ENCODE measurements around the gene RAB3GAP2.
A peak's percentile ranks its signal among the peaks of the same experiment; 100 is the strongest.

Gene RAB3GAP2

DNA sequence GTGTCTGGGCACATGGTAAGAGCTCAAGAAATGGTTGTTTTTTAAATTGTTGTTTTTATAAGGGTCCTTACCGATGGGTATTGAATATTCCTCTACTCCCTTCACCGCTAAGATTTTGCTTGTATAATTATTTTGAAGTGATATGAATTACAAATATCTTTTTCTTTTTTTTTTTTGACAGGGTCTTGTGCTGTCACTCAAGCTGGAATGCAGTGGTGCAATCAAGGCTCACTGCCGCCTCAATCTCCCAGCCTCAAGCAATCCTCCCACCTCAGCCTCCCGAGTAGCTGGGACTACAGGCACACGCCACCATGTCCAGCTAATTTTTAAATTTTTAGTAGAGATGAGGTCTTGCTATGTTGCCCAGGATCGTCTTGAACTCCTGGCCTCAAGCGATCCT, 27.1 kb upstream of the RAB3GAP2 start:
- Mint-ChIP-seq H3K4me1 (no peaks in the 10 kb centered on the region), H3K27ac (no peak overlapping the region), H3K4me3 (no peak overlapping the region), H3K27me3 (peaks cover 22 to 23% of the 10 kb centered on the region in 2 donors), H3K9me3 (no peaks in the 10 kb centered on the region), H3K36me3 (no peaks in the 10 kb centered on the region)
- DNase-seq (no peak), ATAC-seq (replicated peaks) (no peak)

DNA sequence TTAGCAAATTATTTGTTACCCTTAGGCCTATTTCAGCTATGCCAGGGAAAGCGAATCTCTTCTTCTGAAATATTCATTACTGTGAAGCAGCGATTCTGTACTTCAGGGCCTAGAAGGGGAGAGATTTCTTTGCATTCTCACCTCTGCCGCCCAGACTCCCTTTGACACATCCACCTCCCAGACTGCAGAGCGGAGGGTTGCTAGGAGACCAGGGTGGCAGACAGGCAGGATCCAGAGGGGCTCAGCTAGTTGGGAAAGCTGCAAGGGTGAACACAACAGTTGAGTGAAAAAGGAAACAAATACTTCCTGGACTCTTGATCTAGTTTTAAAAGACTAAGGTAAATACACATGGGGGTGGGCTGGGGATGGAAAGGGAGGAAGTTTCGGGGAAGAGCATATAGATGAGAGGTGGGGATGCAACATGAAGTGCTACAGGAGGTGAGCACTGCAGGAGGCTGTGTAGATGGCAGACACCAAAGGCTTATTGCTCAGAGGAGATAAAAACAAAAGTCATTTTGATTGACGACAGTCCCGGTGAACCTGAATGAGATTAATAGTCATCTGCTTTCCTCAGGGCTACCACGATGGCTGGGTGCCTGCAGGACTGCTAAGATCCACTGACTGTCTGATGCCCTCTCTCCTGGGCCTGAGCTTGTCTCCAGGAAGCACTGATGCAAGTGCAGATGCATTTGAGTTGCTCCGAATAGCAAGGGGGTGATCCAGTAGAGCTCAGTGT, 26.4 kb upstream of the RAB3GAP2 start:
- ATAC-seq (replicated peaks) (no peak), DNase-seq (no peak)
- Mint-ChIP-seq H3K27me3 (peaks cover 17 to 19% of the 10 kb centered on the region in 2 donors), H3K4me3 (no peak overlapping the region), H3K36me3 (no peaks in the 10 kb centered on the region), H3K27ac (no peak overlapping the region), H3K4me1 (no peaks in the 10 kb centered on the region), H3K9me3 (no peaks in the 10 kb centered on the region)

DNA sequence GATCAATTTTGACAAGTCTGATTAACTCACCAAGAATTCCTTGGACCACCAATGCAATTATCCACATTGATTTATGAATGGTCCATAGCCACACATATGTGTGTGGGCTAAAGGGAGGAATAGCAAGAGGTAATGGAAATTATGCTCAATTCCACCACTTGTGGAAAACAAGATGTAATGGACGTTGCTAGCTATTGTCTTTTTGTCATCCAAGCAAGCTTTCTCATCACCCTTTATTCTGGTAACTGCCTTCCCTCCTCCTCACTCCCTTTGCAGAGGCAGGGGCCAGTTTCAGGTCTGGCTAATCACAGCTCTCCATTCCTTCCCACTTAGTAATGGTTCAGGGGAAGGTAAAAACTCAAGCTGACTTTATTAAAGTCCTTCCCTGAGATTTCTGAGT, 24.7 kb upstream of the RAB3GAP2 start:
- Mint-ChIP-seq H3K27me3 (peaks cover 23 to 28% of the 10 kb centered on the region in 2 donors), H3K4me3 (no peak overlapping the region), H3K9me3 (no peaks in the 10 kb centered on the region), H3K4me1 (no peaks in the 10 kb centered on the region), H3K36me3 (no peaks in the 10 kb centered on the region), H3K27ac (no peak overlapping the region)
- no peak for DNase-seq
- no peak for ATAC-seq (replicated peaks)

DNA sequence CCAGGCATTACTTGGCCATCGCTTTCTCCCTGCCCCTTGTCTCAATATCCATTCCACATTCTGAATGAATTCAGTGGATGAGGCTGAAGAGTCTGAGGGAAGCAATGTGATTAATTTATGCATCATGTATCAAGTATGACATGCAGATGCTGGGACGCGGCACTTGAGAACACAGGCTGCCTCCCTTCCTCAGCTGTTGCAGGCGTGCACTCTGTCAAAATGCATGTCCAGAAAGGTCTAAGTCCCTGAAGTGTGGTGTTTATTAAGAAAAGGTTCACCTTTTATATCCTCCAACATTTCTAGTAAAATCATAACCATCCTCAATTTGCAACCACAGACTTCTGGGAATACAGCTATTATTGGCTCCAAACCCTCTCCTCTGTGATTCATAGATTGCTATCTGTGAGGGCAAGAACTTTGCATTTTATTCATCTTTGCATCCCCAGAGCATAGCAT, 22.6 kb upstream of the RAB3GAP2 start:
- H3K9me3 Mint-ChIP-seq: no peaks in the 10 kb centered on the region
- no peak overlapping the region for H3K27ac Mint-ChIP-seq
- ATAC-seq (replicated peaks): no peak
- H3K4me3 Mint-ChIP-seq: no peak overlapping the region
- no peaks in the 10 kb centered on the region for H3K36me3 Mint-ChIP-seq
- no peaks in the 10 kb centered on the region for H3K4me1 Mint-ChIP-seq
- DNase-seq: no peak
- H3K27me3 Mint-ChIP-seq: peaks cover 28 to 33% of the 10 kb centered on the region in 2 donors

DNA sequence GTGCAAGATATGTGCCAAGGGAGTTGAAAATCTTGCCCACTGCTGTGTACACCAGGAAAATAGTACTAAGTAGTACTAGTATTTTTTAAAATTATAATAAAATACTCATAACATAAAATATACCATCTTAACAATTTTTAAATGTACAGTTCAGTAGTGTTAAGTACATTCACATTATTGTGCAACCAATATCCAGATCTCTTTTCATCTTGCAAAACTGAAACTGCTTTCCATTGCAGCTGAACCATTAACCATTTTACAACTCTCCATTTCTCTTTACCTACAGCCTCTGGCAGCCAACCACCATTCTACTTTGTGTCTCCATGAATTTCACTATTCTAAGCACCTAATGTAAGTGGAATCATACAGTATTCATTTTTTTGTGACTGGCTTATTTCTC, 19.3 kb upstream of the RAB3GAP2 start:
- no peak overlapping the region for H3K4me3 Mint-ChIP-seq
- H3K9me3 Mint-ChIP-seq: no peaks in the 10 kb centered on the region
- DNase-seq (no peak), ATAC-seq (replicated peaks) (no peak)
- H3K4me1 Mint-ChIP-seq: no peaks in the 10 kb centered on the region
- H3K36me3 Mint-ChIP-seq: no peaks in the 10 kb centered on the region
- H3K27ac Mint-ChIP-seq: no peak overlapping the region
- H3K27me3 Mint-ChIP-seq: peaks cover 21 to 25% of the 10 kb centered on the region in 2 donors

DNA sequence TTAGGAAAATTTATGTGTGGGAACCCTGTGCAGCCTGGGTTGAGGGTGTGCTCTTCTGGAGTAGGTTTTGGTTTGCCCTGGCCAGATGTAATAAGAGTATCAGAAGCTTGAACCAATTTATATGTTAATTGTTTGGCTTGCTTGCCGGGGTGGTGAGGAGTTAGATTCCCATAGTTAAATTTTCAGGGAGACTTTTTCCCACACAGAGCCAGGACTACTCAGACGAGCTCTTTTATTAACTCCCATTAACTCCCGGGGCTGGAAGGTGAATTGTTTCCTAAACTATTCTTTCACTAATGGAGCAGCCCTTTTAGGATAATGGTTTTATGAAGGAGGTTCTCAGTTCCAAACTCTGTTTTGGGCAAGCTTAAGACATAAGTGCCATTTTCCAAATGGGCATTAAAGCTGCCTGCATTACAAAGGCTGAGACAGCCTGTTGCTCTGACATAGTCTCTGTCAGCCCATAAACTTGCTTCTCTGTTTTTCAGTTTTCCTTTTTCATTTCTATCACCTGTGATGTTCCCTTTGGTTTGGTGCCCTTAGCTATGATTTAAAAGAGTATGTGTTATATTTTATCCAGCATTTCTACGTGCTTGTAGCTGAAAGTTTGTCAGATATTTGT, 18.0 kb upstream of the RAB3GAP2 start:
- DNase-seq: no peak
- no peaks in the 10 kb centered on the region for H3K9me3 Mint-ChIP-seq
- H3K27me3 Mint-ChIP-seq: peaks cover 13 to 18% of the 10 kb centered on the region in 2 donors
- no peaks in the 10 kb centered on the region for H3K4me1 Mint-ChIP-seq
- H3K36me3 Mint-ChIP-seq: no peaks in the 10 kb centered on the region
- no peak for ATAC-seq (replicated peaks)
- no peak overlapping the region for H3K4me3 Mint-ChIP-seq
- no peak overlapping the region for H3K27ac Mint-ChIP-seq

DNA sequence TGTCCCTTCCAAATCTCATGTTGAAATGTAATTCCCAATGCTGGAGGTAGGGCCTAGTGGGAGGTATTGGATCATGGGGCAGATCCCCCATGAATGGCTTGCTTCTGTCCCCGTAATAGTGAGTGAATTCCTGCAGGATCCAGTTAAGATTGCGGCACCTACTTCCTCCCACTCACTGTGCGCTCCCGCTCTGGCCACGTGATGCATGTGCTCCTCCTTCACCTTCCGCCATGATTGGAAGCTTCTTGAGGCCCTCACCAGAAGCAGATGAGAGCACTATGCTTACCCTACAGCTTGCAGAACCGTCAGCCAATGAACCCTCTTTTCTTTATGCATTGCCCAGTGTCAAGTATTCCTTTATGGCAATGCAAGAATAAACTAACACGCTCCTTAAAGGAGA, 14.9 kb upstream of the RAB3GAP2 start:
- peaks cover 0 to 13% of the 10 kb centered on the region in 2 donors for H3K27me3 Mint-ChIP-seq
- no peaks in the 10 kb centered on the region for H3K9me3 Mint-ChIP-seq
- H3K36me3 Mint-ChIP-seq: no peaks in the 10 kb centered on the region
- no peaks in the 10 kb centered on the region for H3K4me1 Mint-ChIP-seq
- H3K27ac Mint-ChIP-seq: no peak overlapping the region
- no peak for DNase-seq
- no peak for ATAC-seq (replicated peaks)
- H3K4me3 Mint-ChIP-seq: no peak overlapping the region

DNA sequence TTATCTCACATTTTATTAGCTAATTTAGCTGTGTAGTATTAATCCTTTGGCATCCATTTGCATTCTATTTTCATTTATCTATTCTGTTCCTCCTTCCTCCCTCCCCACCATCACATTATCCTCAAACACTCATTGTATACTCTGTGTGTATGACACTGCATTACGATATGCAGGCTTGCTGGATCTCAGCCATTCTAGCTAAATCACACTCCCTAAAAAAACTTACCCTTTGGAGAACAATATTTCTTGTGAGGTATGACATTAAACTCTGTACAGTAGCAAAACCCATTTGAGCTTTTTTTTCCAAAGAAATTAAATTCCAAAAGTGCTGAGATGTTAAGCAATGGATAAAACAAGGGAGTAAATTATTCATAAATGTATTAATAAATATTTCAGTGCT, 11.4 kb upstream of the RAB3GAP2 start:
- H3K36me3 Mint-ChIP-seq: no peaks in the 10 kb centered on the region
- ATAC-seq (replicated peaks): no peak
- no peak overlapping the region for H3K4me3 Mint-ChIP-seq
- no peak overlapping the region for H3K27ac Mint-ChIP-seq
- no peaks in the 10 kb centered on the region for H3K27me3 Mint-ChIP-seq
- DNase-seq: no peak
- H3K4me1 Mint-ChIP-seq: no peaks in the 10 kb centered on the region
- no peaks in the 10 kb centered on the region for H3K9me3 Mint-ChIP-seq

DNA sequence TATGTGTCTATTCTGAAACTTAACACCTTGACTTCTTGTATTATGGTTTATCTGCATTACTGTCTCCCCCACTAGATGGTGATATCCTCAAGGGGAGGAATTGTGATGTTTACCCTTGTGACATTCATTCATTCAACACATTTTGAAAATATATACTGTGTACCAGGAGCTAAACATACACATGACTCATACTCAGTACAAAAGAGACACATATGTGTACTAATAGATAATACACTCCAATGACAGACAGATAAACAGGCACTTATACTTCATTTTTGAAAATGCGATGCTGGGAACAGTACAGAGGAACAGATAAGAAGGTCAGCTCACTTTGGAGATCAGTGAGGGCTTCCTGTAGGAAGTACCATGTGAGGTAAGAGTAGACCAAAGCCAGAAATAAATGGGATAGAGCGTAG, 8.9 kb upstream of the RAB3GAP2 start:
- Mint-ChIP-seq H3K36me3 (no peaks in the 10 kb centered on the region), H3K4me3 (no peak overlapping the region), H3K9me3 (no peaks in the 10 kb centered on the region), H3K27me3 (peaks cover 16 to 18% of the 10 kb centered on the region in 2 donors), H3K27ac (no peak overlapping the region), H3K4me1 (no peaks in the 10 kb centered on the region)
- peak in 1 of 2 donors; percentile 25 for ATAC-seq (replicated peaks)
- no peak for DNase-seq

DNA sequence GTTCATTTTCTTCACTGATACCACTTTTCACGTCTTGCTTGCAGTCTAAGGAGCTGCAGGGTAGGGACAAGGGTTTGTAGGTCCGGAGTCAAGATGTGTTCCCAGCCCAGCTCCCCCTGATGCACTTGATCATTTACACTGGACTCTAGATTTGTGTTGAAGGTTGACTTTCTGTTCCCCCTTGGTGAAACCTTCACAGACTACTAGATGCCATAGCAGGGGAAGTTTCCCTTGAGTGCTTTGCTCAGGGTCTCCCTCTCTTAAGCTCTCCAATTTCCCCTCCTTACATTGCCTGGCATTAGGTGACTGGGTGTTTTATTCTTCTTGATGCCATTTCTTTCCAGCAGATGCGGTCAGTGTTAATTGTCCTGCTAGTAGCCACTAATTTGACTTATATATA, 8.0 kb upstream of the RAB3GAP2 start:
- peaks cover 21 to 26% of the 10 kb centered on the region in 2 donors for H3K27me3 Mint-ChIP-seq
- no peak overlapping the region for H3K4me3 Mint-ChIP-seq
- no peaks in the 10 kb centered on the region for H3K4me1 Mint-ChIP-seq
- DNase-seq (no peak), ATAC-seq (replicated peaks) (no peak)
- H3K9me3 Mint-ChIP-seq: no peaks in the 10 kb centered on the region
- no peak overlapping the region for H3K27ac Mint-ChIP-seq
- no peaks in the 10 kb centered on the region for H3K36me3 Mint-ChIP-seq

DNA sequence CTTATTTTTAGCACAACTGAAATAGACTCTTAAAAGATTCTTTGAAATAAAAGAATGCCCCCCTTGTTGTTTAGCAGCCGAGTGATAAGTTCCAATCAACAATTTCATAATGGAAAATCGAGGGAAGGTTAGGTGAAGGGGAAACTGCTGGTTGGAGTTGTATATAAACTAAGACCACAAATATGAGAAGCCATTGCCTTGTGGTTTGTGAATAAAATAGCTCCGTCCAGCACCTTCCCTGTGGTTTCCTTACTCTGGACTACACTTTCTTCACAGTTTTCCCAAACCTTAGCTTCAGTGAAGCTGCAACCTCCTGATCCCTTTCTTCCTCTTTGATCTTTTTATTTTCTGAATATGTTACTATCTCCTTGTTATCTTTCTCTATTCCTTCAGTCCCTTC, 6.7 kb upstream of the RAB3GAP2 start:
- no peak for ATAC-seq (replicated peaks)
- Mint-ChIP-seq H3K4me3 (no peak overlapping the region), H3K27me3 (peaks cover 21 to 29% of the 10 kb centered on the region in 2 donors), H3K9me3 (no peaks in the 10 kb centered on the region), H3K36me3 (no peaks in the 10 kb centered on the region), H3K27ac (no peak overlapping the region), H3K4me1 (no peaks in the 10 kb centered on the region)
- no peak for DNase-seq

DNA sequence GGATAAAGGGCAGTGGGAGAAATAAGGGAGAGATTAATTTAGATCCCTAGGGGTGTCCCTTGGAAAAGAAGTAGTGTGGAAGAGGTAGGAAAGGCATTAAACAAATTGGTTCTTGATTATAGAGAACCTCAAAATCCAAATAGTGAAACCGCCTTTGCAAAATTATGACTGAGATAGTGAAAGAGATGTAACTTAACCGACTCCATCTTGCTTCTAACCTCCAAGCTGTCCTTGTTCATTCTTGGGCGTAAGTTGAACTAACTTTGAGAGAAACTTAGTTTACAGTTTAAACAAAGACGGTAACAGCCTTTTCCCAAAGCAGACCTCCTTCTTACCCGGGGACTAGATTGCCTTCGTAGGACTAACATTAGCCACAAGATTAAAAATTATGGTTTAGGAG, 3.2 kb upstream of the RAB3GAP2 start:
- Mint-ChIP-seq H3K36me3 (no peaks in the 10 kb centered on the region), H3K9me3 (no peaks in the 10 kb centered on the region), H3K27me3 (peaks cover 21 to 29% of the 10 kb centered on the region in 2 donors), H3K27ac (no peak overlapping the region), H3K4me1 (peaks cover 0 to 3% of the 10 kb centered on the region in 2 donors), H3K4me3 (no peak overlapping the region)
- ATAC-seq (replicated peaks) (no peak), DNase-seq (no peak)

DNA sequence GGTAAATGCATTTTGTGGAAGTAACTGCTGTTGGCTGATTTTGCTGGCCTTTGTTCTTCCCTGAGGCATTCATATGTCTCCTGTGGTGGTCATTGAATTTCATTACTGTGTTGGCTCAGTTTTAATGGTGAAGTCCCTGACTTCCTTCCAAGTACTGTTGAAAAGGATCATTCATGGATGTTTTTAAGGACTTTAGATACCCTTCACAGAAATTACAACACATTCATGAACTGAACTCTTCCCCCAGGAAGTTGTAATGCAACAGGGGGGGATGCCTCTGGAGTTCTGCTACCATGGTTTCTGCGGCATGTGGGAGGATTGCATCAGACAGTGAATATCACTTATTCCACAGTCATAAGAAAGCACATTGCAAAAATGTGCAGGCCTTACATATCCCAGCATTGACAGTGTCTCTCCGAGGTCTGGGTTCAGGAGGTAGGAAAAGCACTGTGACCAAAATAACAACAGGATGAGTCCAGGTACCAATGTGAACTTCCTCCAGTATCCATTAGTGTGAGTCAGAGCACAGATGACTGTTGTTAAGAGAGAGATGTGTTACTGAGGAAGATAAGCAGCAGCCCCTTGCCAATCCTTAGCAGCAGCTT, 2.1 kb upstream of the RAB3GAP2 start:
- no peaks in the 10 kb centered on the region for H3K9me3 Mint-ChIP-seq
- DNase-seq (no peak), ATAC-seq (replicated peaks) (no peak)
- peaks cover 0 to 3% of the 10 kb centered on the region in 2 donors for H3K4me1 Mint-ChIP-seq
- H3K4me3 Mint-ChIP-seq: no peak overlapping the region
- H3K27ac Mint-ChIP-seq: no peak overlapping the region
- H3K36me3 Mint-ChIP-seq: no peaks in the 10 kb centered on the region
- peaks cover 21 to 29% of the 10 kb centered on the region in 2 donors for H3K27me3 Mint-ChIP-seq

DNA sequence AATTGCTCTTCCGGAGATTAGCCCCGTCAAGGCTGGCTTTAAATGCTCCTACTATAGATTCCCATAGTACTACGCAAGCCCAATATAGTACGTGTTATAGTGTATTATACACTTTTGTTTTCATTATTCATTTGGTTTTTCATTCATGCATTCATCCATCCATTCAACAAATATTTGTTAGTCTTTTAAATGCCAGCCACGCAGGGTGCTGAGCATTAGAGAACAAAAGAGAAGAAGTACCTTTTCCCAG, 513 bp upstream of the RAB3GAP2 start:
- Mint-ChIP-seq H3K36me3 (peaks cover 7 to 9% of the 10 kb centered on the region in 2 donors), H3K9me3 (no peaks in the 10 kb centered on the region), H3K4me3 (no peak overlapping the region), H3K27me3 (peaks cover 15 to 24% of the 10 kb centered on the region in 2 donors), H3K4me1 (peaks cover 0 to 8% of the 10 kb centered on the region in 2 donors), H3K27ac (no peak overlapping the region)
- ATAC-seq (replicated peaks): no peak
- no peak for DNase-seq

DNA sequence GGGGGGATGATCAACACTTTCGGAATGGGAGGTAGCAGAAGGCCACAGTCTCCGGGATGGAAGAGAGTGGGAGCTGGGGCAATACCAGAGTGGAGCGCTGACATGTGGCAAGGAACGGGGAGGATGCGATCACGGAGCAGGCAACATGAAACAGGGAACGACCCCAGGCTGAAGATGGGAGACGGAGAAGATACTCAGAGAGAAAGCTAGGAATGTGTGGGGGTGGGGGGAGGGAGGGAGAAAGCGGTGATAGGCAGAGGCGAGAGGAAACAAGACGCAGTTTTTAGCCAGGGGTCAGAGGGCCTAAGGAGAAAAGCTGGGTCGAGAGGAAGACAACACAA, 577 bp downstream of the RAB3GAP2 start:
- DNase-seq: no peak
- Mint-ChIP-seq H3K9me3 (no peaks in the 10 kb centered on the region), H3K4me3 (no peak overlapping the region), H3K27me3 (peaks cover 8 to 16% of the 10 kb centered on the region in 2 donors), H3K4me1 (peaks cover 5 to 14% of the 10 kb centered on the region in 2 donors), H3K36me3 (peaks cover 18 to 20% of the 10 kb centered on the region in 2 donors), H3K27ac (no peak overlapping the region)
- ATAC-seq (replicated peaks): peak in 1 of 2 donors; percentile 7
